GM18498 (cell line): Measurements from ENCODE around the gene EPHA2.
"Not testable (repeated sequence)": the region's sequence is repeated elsewhere in the genome, so short reads cannot be mapped to it uniquely, and the experiment has no call there.

Experiments
- ATAC-seq: cut with Tn5 transposase; IDR thresholded peaks from one replicate; pipeline ENCODE4 v1.9.1; 2021; ENCODE audit warnings: mild to moderate bottlenecking, moderate library complexity; ENCODE audit not compliant: unreplicated experiment

EPHA2 gene

GRCh38 chr1:16155537-16156410 lies at the start of gene EPHA2:
Gene EPHA2 (minus strand): TSS chr1:16156069. CDS start chr1:16155932, 137 bp downstream.
- ATAC-seq: no peak

- ATAC-seq: no peak
Observed at GRCh38 chr1:16205334-16205671, 49.4 kb upstream of the EPHA2 start.

- ATAC-seq: no peak
Observed at GRCh38 chr1:16204634-16205333, 48.9 kb upstream of the EPHA2 start.

- ATAC-seq: no peak
Observed at GRCh38 chr1:16204216-16204615, 48.3 kb upstream of the EPHA2 start.

GRCh38 chr1:16203550-16203949 lies 47.7 kb upstream of the EPHA2 start:
- ATAC-seq: no peak

GRCh38 chr1:16202281-16203210 lies 46.7 kb upstream of the EPHA2 start:
- ATAC-seq: no peak

- ATAC-seq: no peak
Observed at GRCh38 chr1:16199700-16200099, 43.8 kb upstream of the EPHA2 start.

- ATAC-seq: no peak
Observed at GRCh38 chr1:16199157-16199501, 43.3 kb upstream of the EPHA2 start.

- no peak for ATAC-seq
Observed at GRCh38 chr1:16198444-16199156, 42.7 kb upstream of the EPHA2 start.

GRCh38 chr1:16196874-16197273 lies 41.0 kb upstream of the EPHA2 start:
- ATAC-seq: no peak

GRCh38 chr1:16196139-16196538 lies 40.3 kb upstream of the EPHA2 start:
- ATAC-seq: not testable (repeated sequence)

- ATAC-seq: no peak
Observed at GRCh38 chr1:16195518-16195905, 39.6 kb upstream of the EPHA2 start.

- no peak for ATAC-seq
Observed at GRCh38 chr1:16191916-16192546, 36.2 kb upstream of the EPHA2 start.

- no peak for ATAC-seq
Observed at GRCh38 chr1:16191309-16191708, 35.4 kb upstream of the EPHA2 start.

GRCh38 chr1:16189921-16190621 lies 34.2 kb upstream of the EPHA2 start:
- no peak for ATAC-seq

GRCh38 chr1:16189003-16189402 lies 33.1 kb upstream of the EPHA2 start:
- no peak for ATAC-seq

- no peak for ATAC-seq
Observed at GRCh38 chr1:16187748-16188401, 32.0 kb upstream of the EPHA2 start.

GRCh38 chr1:16186655-16187235 lies 30.9 kb upstream of the EPHA2 start:
- no peak for ATAC-seq
